Fibroblast of lung (primary cell): ENCODE results near the gene NLGN1.

Experiments used
- EZH2 ChIP-seq: IDR thresholded peaks from 2 replicates; pipeline ENCODE4 v1.5.1; 2012; ENCODE audit warnings: low read length, control low read depth, mild to moderate bottlenecking; ENCODE audit errors: missing control alignments
- TF ChIP-seq, protein P1 (sequence below), 2 donors: IDR thresholded peaks in 1 of 2; conservative IDR thresholded peaks in 1 of 2; 1 replicate in 1 of 2; 2 replicates in 1 of 2; pipeline ENCODE4 v1.5.1; 2011 to 2012; ENCODE audit warnings: low read length in 2 of 2, control low read depth in 1 of 2, inconsistent platforms in 1 of 2, low read depth in 1 of 2, mild to moderate bottlenecking in 1 of 2

DNA sequence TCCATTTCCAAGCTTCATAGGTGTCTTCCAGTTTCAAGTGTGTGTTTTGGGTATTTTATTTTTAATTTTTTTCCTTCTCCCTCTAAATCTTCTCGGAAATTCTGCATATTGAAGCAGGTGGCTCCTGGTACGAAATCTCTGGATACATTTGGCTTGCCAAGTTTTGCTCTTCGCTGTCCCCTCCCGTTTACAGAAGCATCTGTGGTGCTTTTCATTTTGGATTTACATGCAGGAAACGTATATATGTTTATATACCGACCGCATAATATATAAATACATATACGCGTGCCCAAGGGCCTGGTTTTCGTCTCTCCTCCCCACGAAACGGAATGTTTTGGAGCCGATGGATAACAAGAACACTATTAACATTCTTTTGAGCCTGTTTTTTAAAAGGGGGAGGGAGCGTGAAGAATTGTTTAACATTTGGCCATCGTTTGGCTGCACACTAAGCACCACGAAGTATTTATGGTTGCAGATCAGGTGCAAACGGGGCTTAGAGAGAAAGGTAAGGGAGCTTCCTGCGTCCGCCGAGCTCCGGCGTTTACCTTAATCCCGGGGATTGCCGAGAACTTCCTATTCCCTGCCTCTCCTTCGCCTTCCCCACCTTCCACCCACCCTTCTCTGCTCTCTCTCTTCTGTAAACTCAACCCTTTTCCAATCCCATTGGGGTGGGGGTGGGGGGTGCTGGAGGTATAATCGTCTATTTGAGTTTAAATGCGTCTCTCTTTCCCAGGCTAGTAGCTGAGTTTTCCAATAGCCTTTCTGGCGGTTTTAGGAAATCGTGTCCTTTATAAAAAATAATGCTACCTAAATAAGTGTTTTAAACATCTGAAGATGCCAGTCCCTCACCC is 1.1 kb upstream of the NLGN1 start:
- TF ChIP-seq, protein P1, sequence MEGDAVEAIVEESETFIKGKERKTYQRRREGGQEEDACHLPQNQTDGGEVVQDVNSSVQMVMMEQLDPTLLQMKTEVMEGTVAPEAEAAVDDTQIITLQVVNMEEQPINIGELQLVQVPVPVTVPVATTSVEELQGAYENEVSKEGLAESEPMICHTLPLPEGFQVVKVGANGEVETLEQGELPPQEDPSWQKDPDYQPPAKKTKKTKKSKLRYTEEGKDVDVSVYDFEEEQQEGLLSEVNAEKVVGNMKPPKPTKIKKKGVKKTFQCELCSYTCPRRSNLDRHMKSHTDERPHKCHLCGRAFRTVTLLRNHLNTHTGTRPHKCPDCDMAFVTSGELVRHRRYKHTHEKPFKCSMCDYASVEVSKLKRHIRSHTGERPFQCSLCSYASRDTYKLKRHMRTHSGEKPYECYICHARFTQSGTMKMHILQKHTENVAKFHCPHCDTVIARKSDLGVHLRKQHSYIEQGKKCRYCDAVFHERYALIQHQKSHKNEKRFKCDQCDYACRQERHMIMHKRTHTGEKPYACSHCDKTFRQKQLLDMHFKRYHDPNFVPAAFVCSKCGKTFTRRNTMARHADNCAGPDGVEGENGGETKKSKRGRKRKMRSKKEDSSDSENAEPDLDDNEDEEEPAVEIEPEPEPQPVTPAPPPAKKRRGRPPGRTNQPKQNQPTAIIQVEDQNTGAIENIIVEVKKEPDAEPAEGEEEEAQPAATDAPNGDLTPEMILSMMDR (conservative IDR thresholded peaks at IDR 0.05 in 1 of 2, IDR thresholded peaks at IDR 0.05 in 1 of 2; ENCODE audit: low read depth in 1 of 2, low read length in 2 of 2), result no peak
- no peak for TF ChIP-seq EZH2
